HG02885 (cell line): ENCODE data around the gene DHCR24.
"Not testable (repeated sequence)": the region's sequence is repeated elsewhere in the genome, so short reads cannot be mapped to it uniquely, and the experiment has no call there.

Source experiments
- ATAC-seq: cut with Tn5 transposase; IDR thresholded peaks from one replicate; pipeline ENCODE4 v1.9.1; 2021; ENCODE audit warnings: mild to moderate bottlenecking; ENCODE audit not compliant: unreplicated experiment, poor library complexity

The DHCR24 gene

GRCh38 chr1:54888080-54888733 is 1.2 kb upstream of the DHCR24 start:
- no peak for ATAC-seq

- no peak for ATAC-seq
Observed at GRCh38 chr1:54887665-54888071, 673 bp upstream of the DHCR24 start.

GRCh38 chr1:54885807-54886723 is 930 bp downstream of the DHCR24 start:
- ATAC-seq = no peak

GRCh38 chr1:54885237-54885679 is 1.7 kb downstream of the DHCR24 start:
- ATAC-seq = no peak

- no peak for ATAC-seq
Observed at GRCh38 chr1:54884768-54885167, 2.2 kb downstream of the DHCR24 start.

- no peak for ATAC-seq
Observed at GRCh38 chr1:54884135-54884586, 2.8 kb downstream of the DHCR24 start.

GRCh38 chr1:54883349-54884102 is 3.5 kb downstream of the DHCR24 start:
- no peak for ATAC-seq

GRCh38 chr1:54882519-54882918 is 4.5 kb downstream of the DHCR24 start:
- no peak for ATAC-seq

- ATAC-seq = not testable (repeated sequence)
Observed at GRCh38 chr1:54881604-54882003, 5.4 kb downstream of the DHCR24 start.

- no peak for ATAC-seq
Observed at GRCh38 chr1:54879872-54880271, 7.1 kb downstream of the DHCR24 start.

GRCh38 chr1:54876814-54877213 is 10.2 kb downstream of the DHCR24 start:
- ATAC-seq = no peak

GRCh38 chr1:54875000-54875399 is 12.0 kb downstream of the DHCR24 start:
- ATAC-seq = no peak

- ATAC-seq = no peak
Observed at GRCh38 chr1:54874079-54874830, 12.7 kb downstream of the DHCR24 start.

- no peak for ATAC-seq
Observed at GRCh38 chr1:54872036-54872331, 15.0 kb downstream of the DHCR24 start.

GRCh38 chr1:54871275-54872035 is 15.5 kb downstream of the DHCR24 start:
- ATAC-seq = no peak

GRCh38 chr1:54870869-54871268 is 16.1 kb downstream of the DHCR24 start:
- no peak for ATAC-seq

GRCh38 chr1:54869173-54869851 is 17.7 kb downstream of the DHCR24 start:
- no peak for ATAC-seq

GRCh38 chr1:54867717-54868057 is 19.3 kb downstream of the DHCR24 start:
- no peak for ATAC-seq
